GM12865 (cell line): Measurements from ENCODE around the gene TSSK6.

Experiments
- DNase-seq: peaks from one replicate; pipeline ENCODE4 v3.0.0; 2010; ENCODE audit warnings: low read depth
- H3K4me3 ChIP-seq: 2 replicates; pipeline ENCODE4 v1.5.1; 2011; ENCODE audit warnings: mild to moderate bottlenecking, low read depth, low read length, control low read depth
- TF ChIP-seq, protein P1 (sequence below): IDR thresholded peaks from 2 replicates; pipeline ENCODE4 v1.5.1; 2011; ENCODE audit warnings: low read length, control low read depth, low read depth, inconsistent platforms; ENCODE audit not compliant: insufficient read depth; ENCODE audit errors: missing control alignments

TSSK6 gene

DNA sequence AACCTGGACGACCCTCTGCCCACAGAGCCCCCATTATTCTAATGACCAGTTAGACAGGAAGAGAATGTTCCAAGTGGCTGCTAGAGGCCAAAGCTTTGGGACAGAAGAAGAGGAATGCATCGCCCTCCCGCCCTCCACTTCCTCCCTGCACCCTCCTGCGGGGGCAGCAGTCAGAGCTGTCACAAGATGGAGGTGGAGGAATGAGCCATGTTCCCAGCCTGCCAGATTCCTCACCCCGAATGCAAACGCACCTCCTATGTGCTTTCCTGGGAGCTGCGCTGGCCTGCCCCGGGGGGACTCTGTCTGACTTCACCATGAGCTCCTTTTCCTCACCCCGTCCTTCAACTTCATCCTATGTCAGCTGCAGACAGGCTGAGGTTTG lies 15.1 kb upstream of the TSSK6 start:
- no peak overlapping the region for H3K4me3 ChIP-seq
- DNase-seq: no peak
- TF ChIP-seq, protein P1, sequence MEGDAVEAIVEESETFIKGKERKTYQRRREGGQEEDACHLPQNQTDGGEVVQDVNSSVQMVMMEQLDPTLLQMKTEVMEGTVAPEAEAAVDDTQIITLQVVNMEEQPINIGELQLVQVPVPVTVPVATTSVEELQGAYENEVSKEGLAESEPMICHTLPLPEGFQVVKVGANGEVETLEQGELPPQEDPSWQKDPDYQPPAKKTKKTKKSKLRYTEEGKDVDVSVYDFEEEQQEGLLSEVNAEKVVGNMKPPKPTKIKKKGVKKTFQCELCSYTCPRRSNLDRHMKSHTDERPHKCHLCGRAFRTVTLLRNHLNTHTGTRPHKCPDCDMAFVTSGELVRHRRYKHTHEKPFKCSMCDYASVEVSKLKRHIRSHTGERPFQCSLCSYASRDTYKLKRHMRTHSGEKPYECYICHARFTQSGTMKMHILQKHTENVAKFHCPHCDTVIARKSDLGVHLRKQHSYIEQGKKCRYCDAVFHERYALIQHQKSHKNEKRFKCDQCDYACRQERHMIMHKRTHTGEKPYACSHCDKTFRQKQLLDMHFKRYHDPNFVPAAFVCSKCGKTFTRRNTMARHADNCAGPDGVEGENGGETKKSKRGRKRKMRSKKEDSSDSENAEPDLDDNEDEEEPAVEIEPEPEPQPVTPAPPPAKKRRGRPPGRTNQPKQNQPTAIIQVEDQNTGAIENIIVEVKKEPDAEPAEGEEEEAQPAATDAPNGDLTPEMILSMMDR: no peak

DNA sequence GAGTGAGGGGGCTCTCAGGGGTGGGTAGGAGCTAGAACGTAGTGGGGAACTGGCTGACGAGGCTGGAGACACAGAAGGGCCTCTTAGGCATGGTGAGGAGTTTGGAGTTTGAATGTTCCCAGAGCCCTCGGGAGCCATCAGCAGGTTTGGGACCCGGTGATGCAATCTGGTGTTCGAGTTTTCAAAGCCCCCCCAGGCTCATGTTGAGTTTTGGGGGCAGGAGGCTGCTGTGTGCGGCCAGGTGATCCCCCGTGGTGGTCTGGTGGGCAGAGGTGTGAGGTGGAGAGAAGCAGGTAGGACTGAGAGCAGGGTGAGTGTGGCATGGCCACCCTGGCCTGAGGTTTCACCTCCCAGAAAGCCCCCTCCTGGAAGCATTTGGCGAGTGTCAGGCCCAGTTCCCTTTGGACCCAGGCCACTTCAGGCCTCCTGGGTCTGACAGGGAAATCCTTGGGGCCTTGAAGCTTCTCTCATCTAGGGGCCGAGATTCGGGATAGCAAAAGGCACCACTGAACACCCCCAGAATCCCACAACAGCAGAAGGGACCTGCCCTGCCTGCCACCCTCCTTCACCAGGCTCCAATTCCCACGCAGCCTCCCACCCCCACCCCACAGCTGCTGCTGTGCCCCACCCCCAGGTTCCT lies 14.6 kb upstream of the TSSK6 start:
- TF ChIP-seq, protein P1: no peak
- H3K4me3 ChIP-seq: no peak overlapping the region
- DNase-seq: no peak

DNA sequence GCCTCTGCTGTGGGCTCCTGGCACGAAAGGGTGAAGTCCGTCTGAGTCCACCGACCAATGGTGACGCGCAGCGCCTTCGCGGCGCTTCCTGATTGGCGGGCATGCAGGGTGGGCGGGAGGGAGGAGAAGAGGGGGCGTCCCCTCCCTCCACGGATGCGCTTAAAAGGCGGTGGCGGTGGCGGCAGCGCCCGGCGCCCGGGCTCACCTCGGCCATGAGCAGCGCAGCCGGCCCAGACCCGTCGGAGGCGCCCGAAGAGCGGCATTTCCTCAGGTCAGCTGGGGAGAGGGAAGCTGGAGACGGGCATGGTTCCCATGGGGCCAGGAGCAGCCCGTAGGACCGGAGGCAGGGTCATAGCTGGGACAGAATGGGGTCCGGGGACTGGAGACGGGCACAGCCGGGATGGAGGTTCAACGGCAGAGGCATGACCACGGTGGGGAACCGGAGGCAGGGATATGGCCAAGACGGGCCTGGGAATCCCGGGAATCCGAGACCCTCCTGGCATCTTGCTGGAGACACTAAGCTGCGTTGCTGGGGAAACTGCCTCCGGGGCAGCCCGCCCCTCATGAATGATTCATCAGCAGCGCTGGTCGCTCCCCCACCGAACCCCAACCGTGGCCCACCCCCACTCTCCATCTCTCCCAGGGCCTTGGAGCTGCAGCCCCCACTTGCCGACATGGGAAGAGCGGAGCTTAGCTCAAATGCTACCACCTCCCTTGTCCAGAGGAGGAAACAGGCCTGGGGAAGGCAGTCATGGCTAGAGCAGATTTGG lies 13.6 kb upstream of the TSSK6 start, which contains the start of gene YJEFN3:
Gene YJEFN3, plus strand, starts transcription at position 191 of the 770 bp plus-strand sequence. Its CDS starts 22 bp downstream, at position 213.
- DNase-seq: no peak
- no peak within 1 kb of the TSS for H3K4me3 ChIP-seq

DNA sequence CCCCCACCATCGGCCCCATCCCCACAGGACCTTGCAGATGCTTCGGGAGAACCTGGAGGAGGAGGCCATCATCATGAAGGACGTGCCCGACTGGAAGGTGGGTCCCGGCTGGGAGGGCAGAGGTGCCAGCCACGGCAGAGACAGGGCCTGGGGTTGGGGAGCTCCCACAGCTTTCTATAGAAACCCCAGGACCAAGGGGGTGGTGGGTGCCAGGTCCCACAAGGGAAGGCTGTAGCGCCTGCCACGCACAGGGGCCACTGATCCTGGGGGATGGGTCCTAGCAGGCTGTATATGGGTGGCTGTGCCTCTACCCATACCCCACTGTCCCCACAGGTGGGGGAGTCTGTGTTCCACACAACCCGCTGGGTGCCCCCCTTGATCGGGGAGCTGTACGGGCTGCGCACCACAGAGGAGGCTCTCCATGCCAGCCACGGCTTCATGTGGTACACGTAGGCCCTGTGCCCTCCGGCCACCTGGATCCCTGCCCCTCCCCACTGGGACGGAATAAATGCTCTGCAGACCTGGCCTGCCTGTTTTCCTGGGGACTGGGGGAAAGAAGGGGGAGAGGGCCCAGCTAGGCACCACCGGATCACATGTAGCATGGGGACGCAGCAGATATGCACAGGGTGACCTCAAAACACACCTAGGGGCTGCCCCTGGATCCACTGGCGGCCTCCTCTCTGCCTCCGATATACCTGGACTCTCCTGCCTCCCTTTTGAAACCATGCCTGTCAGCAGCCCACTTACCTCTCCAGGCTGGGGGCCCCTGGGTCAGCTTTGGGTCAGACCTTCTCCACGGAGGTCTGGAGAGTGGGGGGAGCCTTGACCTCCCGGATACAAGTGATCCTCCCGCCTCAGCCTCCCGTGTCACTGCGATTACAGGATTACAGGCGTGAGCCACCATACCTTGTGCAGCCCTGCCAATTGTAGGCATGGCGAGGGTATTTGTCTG lies 12.6 kb upstream of the TSSK6 start:
- no peak overlapping the region for H3K4me3 ChIP-seq
- no peak for DNase-seq
- TF ChIP-seq, protein P1: no peak

More for the DNA sequence above, 13.6 kb upstream of the TSSK6 start, which contains the start of gene YJEFN3:
- TF ChIP-seq, protein P1: no peak

DNA sequence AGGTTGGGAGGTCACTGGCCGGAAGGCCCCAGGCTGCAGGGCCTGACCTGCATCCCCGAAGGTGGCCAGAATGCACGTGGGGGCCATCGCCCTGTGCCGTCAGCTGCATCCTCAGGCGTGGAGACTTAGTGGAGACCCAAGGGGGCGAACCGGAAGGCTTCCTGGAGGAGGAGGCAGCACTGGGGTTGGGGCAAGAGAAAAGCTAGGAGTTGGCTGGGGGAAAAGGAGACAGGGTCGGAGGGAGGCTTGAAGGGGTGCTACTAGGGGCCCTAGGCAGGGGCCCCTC lies 12.0 kb upstream of the TSSK6 start:
- TF ChIP-seq, protein P1: no peak

DNA sequence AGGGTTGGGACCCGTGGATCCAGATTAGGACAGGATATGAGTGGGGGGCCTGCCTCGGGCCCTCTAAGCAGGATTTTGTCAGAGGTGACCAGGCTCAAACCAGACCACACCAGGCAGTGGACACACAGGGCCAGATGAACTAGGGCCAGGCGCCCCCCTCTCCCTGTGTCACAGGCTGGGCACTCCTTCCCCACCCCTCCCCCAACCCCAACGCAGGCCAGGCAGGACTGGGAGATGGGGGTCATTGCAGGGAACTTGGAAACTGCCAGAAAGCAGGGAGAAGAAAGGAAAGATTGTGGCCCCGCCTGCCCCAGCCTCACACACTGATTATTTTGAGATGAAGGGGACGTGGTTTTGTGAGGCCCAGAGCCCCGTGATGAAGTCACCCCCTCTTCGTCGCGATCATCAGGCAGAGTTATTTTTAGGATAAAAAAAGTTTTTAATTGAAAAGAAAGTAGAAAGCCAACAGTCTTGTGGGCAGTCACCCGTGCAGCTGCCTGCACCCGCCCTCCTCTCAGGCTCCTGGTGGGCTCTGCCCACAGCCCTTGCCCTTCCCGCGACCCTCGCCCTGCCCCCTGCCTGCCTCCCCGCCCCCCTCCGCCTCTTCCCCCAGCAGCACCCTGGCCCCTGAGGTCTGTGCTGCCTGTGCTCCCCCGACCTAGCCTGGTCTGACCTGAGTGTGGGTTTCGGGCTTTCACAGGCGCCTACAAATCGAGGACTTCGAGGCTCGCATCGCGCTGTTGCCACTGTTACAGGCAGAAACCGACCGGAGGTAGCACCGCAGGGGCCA lies 11.4 kb upstream of the TSSK6 start:
- no peak overlapping the region for H3K4me3 ChIP-seq
- TF ChIP-seq, protein P1: no peak
- no peak for DNase-seq

More for the DNA sequence above, 12.0 kb upstream of the TSSK6 start:
- no peak for DNase-seq
- H3K4me3 ChIP-seq: no peak overlapping the region
